NCI-H2227 (cell line): ENCODE data around the gene SIMC1.

Experiments used
- DNase-seq: peaks from one replicate; lab custom pipeline; 2025; ENCODE audit not compliant: unreplicated experiment; lab: John Stamatoyannopoulos, UW

SIMC1 gene

DNA sequence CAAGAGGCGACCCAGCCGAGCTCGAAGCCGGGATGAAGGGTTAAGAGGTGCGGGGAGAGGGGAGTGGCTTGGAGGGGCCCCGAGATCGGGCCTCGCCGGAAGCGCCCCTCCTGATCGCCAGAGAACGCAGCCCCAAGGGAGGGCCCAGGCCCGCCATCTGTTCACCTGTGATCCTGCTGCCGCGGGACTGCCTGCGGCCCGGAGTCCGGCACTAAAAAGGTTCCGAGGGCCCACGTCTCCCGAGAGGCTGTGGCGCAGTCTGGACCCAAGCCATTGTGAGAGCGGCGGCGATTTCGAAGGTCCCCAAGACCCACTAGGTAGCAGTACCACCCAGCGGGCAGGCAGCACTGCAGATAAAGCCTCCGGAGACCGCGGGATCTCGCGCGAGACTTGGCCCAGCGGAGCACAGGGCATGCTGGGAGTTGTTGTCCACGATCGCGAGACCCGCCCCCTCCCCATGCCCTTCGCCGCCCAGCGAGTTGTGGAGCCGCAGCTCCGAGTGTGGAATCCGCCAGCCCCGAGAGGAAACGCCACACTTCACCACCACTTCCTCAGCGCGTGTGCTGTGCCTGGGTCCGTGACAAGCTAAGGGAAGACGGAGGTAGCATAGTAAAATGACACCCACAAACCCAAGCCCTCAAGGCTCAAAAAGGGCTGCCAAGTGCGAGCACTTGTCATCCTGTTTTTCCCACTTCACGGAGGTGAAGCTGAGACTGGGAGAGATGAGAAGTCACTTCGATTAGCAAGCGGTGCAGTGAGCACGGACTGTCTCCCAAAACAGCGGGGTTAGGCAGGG, 123.4 kb downstream of the SIMC1 start, which contains the start of gene KIAA1191:
Gene KIAA1191 (minus strand): TSS at position 328 of the 796 bp plus-strand sequence. CDS start 2,256 bp downstream, outside the sequence.
- peak; percentile 86 for DNase-seq

DNA sequence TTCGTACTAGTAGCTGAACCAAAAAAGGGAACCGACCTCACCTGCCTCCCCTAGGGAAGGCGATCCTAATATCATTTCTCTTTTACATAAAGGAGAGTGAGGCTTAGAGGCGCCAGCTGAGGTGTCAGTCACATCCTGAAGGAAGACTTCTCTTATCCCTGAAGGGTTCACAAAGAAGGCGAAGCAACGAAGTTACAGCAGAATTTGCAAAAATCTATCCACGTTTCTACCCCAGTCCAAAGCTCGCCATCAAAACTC, 123.9 kb downstream of the SIMC1 start:
- DNase-seq = no peak

DNA sequence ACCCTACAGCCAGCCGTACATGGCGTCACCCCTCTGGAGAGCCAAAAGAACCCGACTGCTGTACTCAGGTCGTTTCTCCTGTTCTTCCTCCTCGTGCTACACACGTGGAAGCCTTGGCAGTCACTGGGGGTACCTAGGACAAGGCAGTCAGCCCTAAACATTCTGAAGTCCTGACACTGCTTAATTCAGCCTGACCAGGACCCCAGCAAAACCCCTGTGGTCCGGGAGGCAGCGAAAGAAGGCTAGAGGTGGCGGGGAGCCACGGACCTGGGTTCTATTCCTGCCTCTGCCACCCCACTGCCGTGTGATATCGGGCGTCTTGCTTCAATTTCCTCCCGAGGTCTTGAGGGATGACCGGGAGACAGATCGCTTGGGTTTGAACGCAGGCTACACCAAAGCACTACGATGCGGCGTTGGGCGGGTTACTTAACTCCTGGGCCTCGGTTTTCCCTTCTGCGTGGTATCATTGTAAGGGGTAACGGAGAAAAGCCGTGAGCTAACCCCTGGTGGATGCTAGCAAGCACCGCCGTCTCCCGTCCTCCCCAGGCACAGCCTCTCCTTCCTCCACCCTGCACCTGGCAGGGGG, 126.6 kb downstream of the SIMC1 start:
- no peak for DNase-seq

DNA sequence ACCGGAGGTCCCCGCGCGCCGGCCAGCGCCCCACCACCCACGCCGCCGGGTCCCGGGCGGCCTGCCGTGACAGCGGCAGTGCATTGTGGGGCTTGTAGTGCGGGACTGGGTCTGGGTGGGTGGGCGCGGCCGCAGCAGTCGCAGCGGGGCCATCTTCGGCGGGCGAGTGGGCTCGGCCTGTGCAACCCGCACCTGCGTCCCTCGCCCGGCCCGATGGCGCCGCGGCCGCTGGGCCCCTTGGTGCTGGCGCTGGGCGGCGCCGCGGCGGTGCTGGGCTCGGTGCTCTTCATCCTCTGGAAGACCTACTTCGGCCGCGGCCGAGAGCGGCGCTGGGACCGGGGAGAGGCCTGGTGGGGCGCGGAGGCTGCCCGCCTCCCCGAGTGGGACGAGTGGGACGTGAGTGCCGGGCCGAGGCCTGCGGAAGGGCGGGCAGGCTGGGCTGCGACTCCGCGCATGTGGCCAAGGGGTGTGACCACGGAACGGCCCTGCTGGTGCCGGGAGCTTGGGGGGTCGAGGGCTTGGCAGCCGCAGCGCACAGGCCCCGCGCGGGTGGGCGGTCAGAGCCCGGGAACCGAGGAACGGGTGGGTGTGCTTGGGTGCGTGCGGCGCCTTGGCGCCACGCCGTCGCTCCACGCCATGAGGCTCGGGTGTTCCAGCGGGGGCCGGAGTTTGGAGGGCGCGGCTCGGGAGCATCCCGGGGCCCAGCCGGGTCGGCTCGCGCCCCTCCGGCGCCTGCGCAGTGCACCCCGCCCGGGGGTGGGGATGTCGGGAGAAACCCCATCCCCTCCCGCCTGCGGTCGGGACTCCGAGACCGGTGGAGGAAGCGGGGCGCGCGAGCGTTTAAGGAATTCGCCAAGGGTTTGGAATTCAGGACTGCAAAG, 127.4 kb downstream of the SIMC1 start, which contains the start of gene ARL10:
Gene ARL10 (plus strand): TSS at position 137 of the 881 bp plus-strand sequence. CDS start 77 bp downstream, at position 214.
- peak; percentile 71 for DNase-seq

DNA sequence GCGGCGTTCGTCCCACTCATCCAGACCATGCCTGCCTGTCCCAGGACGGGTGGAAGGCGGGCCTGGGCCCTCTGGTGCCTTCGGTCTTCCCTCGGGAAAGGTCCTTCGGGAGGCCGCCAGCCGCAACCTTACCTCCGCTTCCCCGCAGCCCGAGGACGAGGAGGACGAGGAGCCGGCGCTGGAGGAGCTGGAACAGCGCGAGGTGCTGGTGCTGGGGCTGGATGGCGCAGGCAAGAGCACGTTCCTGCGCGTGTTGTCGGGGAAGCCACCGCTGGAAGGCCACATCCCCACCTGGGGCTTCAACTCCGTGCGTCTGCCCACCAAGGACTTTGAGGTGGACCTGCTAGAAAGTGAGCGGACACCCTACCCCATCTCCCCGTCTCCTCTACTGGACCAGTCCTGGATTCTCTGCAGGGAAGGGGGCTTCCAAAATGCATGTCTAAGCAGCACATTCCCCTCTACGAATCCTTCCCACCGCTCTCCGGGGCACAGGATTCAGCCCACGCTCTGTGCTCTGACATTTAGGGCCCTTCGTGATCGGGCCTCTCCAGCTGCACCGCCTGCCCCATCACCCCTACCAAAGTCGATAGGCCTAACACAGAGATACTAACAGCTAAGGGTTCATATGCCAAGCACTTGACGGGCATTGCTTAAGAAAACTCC, 128.1 kb downstream of the SIMC1 start:
- DNase-seq = peak; percentile 28

DNA sequence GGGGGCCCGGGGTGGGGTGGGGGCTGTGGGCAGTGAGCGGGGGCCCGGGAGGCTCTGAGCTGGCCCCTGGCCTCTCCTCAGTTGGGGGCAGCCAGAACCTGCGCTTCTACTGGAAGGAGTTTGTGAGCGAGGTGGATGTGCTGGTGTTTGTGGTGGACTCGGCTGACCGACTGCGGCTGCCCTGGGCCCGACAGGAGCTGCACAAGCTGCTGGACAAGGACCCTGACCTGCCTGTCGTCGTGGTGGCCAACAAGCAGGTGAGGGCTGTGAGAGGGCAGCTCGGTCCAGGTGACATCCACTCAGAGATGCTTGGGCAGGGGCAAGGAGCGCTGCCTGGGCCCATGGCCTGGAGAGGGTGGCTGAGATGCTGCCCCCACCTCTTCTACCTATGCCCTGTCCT, 130.5 kb downstream of the SIMC1 start:
- no peak for DNase-seq

DNA sequence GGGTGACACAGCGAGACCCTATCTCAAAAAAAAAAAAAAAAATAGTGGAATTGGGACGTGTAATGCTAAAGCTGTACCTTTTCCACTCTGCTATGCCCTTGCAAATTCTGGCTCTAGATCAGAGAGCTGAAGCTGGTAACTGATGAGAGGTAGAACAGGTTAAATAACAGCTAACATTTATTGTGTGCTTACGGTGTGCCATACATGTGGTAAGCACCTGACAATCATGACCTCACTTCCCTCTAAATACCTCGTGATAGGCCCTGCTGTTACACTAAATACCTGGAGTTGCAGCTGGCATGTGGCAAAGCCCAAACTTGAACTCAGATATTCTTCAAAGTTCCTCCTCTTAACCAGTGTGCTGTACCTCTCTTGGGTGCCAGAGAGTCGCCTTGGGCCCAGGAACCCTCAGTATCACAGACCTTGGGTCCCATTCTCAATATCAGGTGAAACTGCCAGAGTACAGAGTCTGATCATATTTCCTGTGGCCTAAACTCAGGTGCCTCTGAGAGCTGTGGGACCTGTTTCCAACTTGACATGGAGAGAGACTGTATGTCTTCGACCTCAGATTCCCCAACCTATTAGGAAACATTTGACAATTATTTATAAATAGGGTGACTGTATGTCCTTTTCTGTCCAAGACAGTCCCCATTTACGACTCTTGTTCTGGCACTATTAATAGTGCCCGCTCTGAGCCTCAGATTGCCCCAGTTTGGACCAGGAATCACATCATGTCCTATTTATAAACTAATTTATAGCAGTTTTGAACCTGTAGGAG, 131.9 kb downstream of the SIMC1 start:
- DNase-seq = no peak

DNA sequence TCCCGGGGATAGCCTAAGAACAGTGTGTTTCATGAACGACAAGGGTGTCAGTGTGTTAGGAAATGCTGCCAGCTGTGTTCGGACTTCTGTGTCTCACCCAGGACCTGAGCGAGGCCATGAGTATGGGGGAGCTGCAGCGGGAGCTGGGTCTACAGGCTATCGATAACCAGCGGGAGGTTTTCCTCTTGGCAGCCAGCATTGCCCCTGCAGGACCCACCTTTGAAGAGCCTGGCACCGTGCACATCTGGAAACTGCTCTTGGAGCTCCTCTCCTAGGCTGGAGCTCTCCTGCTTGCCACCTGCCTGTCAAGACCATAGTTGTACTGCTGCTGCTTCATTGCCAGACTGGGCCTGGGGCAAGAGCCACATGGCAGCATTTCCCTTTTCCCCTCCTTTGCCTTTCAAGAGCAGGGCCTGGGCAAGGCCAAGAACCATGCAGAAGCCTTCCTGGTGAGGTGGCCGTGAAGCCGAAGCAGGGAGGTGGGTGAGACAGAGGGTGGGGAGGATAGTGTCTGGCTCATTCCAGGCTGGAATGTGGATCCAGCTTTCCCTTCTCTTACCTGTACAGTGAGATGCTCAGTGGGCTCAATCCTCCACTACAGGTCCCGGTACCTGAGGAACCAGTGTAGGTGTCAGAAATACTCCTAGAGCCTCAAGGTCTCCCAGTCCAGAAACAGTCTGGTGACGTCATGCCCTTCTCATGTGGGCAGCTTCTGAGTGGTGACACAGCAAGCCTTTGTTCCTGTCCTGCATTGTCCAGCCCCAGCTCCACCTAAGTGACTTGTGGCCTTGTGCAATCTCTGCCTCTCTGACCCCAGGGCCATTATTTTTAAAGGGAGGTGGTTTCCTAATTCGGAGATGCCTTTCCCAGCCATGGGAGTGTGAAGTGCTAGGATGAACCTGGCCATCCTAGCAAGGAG, 133.7 kb downstream of the SIMC1 start:
- DNase-seq = no peak

DNA sequence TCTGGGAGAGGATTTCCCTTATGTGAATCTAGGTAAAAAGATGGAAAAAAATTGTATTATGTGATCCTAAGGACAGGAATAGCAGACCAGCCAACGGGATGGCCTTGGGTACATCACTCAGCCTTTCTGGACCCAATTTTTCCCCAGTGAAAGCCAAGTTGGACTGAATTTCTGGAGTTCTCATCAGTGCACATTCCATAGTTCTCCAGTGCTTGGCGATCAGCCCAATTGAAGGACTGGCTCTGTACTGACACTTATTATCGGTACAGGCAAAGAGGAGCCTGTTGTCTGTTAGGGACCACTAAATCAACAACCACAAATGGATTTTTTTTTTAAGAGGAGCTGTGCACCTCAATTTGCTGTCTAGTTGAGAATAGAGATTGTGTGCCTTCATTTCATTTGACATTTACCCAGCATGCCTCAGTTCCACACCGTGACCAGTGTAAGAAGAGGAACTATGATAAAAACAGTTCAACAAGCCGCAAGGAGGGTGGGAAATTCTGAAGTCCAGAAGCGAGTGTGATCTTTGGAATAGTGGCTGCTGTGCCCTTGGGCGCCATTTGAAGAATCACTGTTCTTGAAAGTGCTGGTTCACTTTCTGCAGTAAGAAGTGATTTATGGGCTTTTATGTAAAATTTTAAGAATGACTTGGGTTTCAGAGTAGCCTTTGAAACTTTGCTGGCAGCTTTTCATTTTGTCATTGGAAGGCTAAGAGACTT, 135.0 kb downstream of the SIMC1 start:
- no peak for DNase-seq

DNA sequence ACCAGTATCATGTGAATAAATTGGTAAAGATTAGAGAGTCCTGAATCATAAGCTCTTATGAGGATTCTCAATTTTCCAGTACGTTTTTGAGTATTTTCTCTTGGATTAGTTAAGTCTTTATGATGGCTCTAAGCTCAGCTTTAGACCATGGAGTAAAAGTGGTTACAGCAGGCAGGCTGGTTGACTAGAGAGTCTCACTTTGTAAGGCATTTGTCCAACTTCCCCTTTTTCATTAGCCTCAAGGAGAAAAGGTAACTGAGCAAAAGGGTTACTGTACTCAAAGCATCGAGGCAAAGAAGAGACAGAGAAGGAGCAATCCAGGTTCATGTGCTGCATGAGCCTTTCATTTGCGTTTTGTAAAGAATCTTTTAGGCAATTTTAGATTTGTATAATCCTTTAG, 141.7 kb downstream of the SIMC1 start:
- DNase-seq = no peak

DNA sequence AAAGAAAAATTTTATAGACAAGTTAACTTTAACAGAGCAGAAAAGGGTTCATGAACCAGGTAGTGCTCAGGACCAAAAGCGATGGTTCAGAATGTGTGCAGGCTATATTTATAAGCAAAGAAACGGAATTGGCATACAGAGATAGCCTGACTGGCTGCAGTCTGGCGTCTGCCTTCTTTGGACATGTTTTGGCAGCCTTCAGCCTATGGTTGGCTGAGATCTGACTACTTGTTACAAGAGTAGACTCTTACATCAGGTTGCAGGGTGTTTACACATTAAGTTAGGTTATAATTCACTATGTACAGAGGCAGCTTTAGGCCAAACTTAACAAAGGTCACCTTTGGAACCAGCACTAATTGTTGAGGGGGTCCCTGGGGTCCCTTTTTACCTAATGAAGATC, 143.2 kb downstream of the SIMC1 start:
- DNase-seq = no peak

DNA sequence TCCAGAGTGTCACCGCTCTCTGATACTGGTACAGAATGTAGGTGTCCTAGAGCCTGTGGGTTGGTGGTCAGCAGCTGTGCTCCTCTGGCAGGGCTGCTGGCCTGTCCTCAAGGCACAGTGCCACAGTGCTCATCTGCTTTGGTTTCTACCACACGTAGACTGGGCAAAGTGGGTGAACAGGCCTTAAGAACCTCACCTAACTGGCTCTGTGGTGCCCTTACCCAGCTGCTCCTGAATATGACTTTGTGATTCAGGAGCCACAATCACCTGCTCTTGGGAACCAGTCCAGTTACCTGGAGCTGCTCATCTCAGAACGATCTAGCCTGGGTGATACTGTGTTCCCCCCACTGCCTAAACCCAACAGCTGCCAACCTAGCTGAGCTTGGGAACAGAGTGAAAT, 143.8 kb downstream of the SIMC1 start:
- DNase-seq = no peak

DNA sequence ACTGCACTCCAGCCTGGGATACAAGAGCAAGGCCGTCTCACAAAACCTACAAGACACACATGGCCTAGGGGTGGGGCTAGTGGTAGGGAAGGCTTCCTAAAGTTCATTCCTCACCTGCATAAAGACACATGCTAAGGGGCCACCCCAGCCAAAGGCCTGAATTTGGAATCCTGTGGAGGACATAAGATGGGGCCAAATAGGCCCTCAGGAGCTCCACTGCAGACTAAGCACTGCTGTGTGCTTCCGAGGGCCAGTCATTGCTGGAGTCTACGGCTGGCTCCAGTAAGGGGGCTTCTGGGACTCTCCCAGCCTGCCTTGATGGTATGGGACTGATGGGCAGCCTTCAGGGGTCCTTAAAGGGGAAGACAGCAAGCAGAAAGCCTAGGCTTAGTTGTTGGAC, 144.5 kb downstream of the SIMC1 start:
- no peak for DNase-seq

DNA sequence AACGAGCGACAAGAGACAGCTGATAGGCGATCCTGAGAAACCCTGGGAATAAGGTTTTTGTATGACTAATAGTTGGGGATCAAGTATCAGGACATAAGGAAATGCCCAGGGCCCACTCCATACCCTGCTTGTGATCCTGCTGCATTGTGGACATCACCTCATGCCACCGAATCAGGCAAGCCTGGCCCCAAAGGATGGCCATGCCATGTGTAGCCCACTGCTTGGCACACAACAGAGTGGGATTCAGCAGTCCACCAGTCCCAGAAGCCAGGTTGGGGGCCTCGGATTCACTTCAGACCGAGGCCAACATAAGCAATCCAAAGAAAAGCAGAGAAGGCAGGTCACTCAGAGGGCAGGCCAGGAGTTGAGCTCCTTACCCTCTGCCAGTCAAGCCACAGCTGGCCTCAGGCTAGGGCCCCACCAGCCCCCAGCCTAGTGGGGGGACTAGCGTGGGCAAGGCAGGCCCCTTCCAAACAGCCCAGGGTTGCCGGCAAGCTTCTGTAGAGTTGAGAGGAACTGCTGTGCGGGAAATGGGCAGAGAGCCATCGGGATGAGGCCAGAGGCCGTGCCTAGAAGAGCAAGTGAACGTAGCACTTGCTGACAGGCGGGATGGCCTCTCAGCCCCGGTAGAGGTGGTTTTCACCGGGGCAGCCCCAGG, 145.2 kb downstream of the SIMC1 start:
- no peak for DNase-seq

DNA sequence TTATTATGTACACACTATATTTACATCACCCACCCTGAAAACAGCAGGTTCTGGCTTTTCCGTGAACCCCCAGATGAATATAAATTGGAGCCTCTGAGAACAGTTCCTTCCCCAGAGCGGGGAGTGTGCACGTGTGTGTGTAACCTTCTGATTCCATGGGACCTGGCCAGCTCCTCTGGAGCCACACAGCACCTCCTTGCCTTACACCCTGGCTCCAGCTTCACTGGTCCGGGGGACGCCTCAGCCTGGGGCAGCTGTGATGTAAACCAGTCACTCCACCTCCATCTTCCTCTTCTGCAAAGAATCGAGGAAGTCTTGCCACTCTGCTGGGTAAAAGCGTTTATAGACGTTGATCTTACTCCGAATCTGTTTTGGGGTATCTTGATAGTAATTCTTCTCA, 145.7 kb downstream of the SIMC1 start:
- no peak for DNase-seq

DNA sequence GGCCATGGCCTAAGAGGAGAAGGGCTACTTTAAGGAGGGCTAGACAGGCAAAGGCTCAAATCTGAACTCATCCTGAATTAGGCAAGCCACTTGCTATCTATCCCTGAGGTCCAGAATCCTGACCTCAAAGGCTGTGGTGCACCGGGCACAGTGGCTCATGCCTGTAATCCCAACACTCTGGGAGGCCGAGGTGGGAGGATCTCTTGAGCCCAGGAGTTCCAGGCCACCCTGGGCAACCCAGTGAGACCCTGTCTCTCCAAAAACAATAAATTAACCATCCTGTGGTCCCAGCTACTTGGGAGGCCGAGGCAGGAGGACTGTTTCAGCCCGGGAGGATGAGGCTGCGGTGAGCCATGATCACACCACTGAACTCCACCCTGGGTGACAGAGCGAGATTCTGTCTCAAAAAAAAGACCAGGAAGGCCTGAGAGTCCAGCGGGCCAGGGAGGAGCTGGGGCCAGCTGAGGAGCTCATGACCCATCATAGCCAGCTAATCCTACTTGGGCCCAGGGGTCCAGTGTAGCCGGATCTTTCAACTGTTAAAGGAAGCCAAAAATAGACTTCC, 146.2 kb downstream of the SIMC1 start:
- DNase-seq = no peak

DNA sequence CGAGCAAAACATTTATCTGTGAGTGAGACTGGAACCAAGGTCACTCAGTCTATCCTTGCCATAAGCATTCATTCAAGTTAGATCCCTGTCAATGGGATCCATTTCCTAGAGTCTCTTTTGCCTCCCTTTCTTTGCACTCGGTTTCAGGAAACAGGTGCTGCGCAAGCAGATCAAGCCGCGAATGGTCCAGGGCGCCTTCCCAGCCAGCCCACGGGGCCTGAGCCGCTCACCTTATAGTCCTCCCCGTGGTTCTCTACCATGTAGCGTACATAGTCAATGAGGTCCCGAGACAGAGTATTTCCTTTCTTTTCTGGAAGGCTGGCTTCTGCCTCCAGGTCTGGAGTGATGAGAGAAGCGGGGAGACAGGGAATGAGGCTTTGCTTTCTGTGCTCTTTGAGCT, 146.8 kb downstream of the SIMC1 start:
- DNase-seq = no peak

DNA sequence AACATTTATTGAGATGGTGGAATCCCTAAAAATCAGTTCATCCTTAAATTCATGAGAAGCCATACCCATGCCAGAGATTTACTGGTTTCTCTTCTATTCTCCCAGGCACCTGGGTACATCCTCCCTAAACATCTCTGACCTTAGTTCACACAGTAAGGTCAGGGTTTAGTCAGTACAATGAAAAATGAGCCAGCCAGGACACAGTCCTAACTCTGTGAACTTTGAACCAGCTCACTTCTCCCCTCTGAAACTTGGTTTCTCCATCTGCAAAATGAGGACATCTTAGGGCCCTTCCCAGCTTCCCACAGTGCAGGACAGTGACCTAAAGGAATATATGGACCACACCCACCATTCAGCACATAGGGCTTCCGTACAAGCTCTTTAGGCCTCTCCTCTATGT, 148.3 kb downstream of the SIMC1 start:
- DNase-seq = no peak
